Vagina (tissue), 2 donors: ENCODE results near the gene KISS1R. TPM values are rescaled to one million over a fixed set of nuclear protein-coding genes. Genes with fewer than 3 reads are reported as not detected.

Source experiments
- DNase-seq, 2 donors: peaks; one replicate each; pipeline ENCODE4 v3.0.0-alpha.2; 2017; ENCODE audit errors: extremely low spot score in 2 of 2
- H3K27ac ChIP-seq: fragments of 200-600 bp; sonication (generic); one replicate; pipeline ENCODE4 v1.5.1; 2019
- H3K27me3 ChIP-seq: fragments of 200-600 bp; sonication (generic); one replicate; pipeline ENCODE4 v1.5.1; 2019
- H3K36me3 ChIP-seq, 2 donors: fragments of 200-600 bp; sonication (generic); one replicate each; pipeline ENCODE4 v1.5.1; 2017 to 2019
- H3K4me1 ChIP-seq: fragments of 200-600 bp; sonication (generic); one replicate; pipeline ENCODE4 v1.5.1; 2019
- H3K4me3 ChIP-seq, 2 donors: fragments of 200-600 bp; sonication (generic); 1 replicate in 1 of 2; 2 replicates in 1 of 2; pipeline ENCODE4 v1.5.1; 2016 to 2019
- H3K9me3 ChIP-seq: fragments of 200-600 bp; sonication (generic); one replicate; pipeline ENCODE4 v1.5.1; 2019
- CTCF ChIP-seq, 3 experiments: fragments of 450-650 bp in 2 of 3; fragments of 200-600 bp in 1 of 3; sonication (generic) in 1 of 3; IDR thresholded peaks; one replicate each; pipeline ENCODE4 v1.5.1; 2017 to 2019; ENCODE audit warnings: antibody characterized with exemption in 3 of 3, mild to moderate bottlenecking in 2 of 3, moderate library complexity in 2 of 3
- POLR2A ChIP-seq, 2 donors: fragments of 450-650 bp; IDR thresholded peaks; one replicate each; pipeline ENCODE4 v1.6.1; 2017; ENCODE audit warnings: antibody characterized with exemption in 2 of 2, mild to moderate bottlenecking in 2 of 2, moderate library complexity in 2 of 2
- POLR2AphosphoS5 ChIP-seq, 2 donors: sonication (generic); formaldehyde crosslinking; IDR thresholded peaks; one replicate each; pipeline ENCODE4 v1.9.0; 2017; ENCODE audit warnings: antibody characterized with exemption in 2 of 2, mild to moderate bottlenecking in 2 of 2, low read depth in 1 of 2; ENCODE audit not compliant: insufficient read depth in 1 of 2
- intact Hi-C: fragments of 100-400 bp; cut with DNase I; formaldehyde crosslinking; loops from one replicate; pipeline ENCODE4 v1.15.1; 2023
- total RNA-seq: library from RNA; depleted of rRNA; stranded (reverse); fragments of >200 nt; gene quantifications from one replicate; pipeline ENCODE4 v1.2.3, GENCODE V29; 2016

The KISS1R gene
- total RNA-seq, 1 donor from 2014 or later = not detected

- Histone ChIP-seq H3K27ac (no peak overlapping the region), H3K4me1 (peaks cover 11% of the 10 kb centered on the region), H3K4me3 (no peak overlapping the region), H3K27me3 (no peaks in the 10 kb centered on the region), H3K9me3 (no peaks in the 10 kb centered on the region), H3K36me3 (peaks cover 0 to 23% of the 10 kb centered on the region in 2 donors)
- no peak for DNase-seq
- intact Hi-C loops = no loop called here
- TF ChIP-seq CTCF (IDR thresholded peaks at IDR 0.05) = no peak
- no peak for TF ChIP-seq POLR2AphosphoS5 (IDR thresholded peaks at IDR 0.05; ENCODE audit: insufficient read depth in 1 of 2, low read depth in 1 of 2)
- TF ChIP-seq POLR2A (IDR thresholded peaks at IDR 0.05) = no peak
Observed at GRCh38 chr19:896999-897398, 20.1 kb upstream of the KISS1R start.

GRCh38 chr19:897442-898039, 19.6 kb upstream of the KISS1R start:
- H3K4me3 ChIP-seq = no peak overlapping the region
- no peaks in the 10 kb centered on the region for H3K27me3 ChIP-seq
- no peak for DNase-seq
- H3K27ac ChIP-seq = no peak overlapping the region
- no peaks in the 10 kb centered on the region for H3K9me3 ChIP-seq
- peaks cover 7% of the 10 kb centered on the region for H3K4me1 ChIP-seq
- peaks cover 0 to 23% of the 10 kb centered on the region in 2 donors for H3K36me3 ChIP-seq
- intact Hi-C loops = no loop called here
- TF ChIP-seq CTCF (IDR thresholded peaks at IDR 0.05) = no peak
- TF ChIP-seq POLR2A (IDR thresholded peaks at IDR 0.05) = no peak
- peak in 1 of 2 donors; percentile 10 for TF ChIP-seq POLR2AphosphoS5 (IDR thresholded peaks at IDR 0.05; ENCODE audit: insufficient read depth in 1 of 2, low read depth in 1 of 2)

GRCh38 chr19:898663-899062, 18.5 kb upstream of the KISS1R start:
- intact Hi-C loops = no loop called here
- no peaks in the 10 kb centered on the region for H3K27me3 ChIP-seq
- no peak overlapping the region for H3K4me3 ChIP-seq
- TF ChIP-seq CTCF (IDR thresholded peaks at IDR 0.05) (no peak), POLR2AphosphoS5 (IDR thresholded peaks at IDR 0.05; ENCODE audit: insufficient read depth in 1 of 2, low read depth in 1 of 2) (no peak), POLR2A (IDR thresholded peaks at IDR 0.05) (no peak)
- no peaks in the 10 kb centered on the region for H3K9me3 ChIP-seq
- H3K27ac ChIP-seq = no peak overlapping the region
- H3K4me1 ChIP-seq = peaks cover 10% of the 10 kb centered on the region
- peaks cover 0 to 23% of the 10 kb centered on the region in 2 donors for H3K36me3 ChIP-seq
- DNase-seq = no peak

- H3K9me3 ChIP-seq = no peaks in the 10 kb centered on the region
- no peak overlapping the region for H3K27ac ChIP-seq
- peaks cover 10% of the 10 kb centered on the region for H3K4me1 ChIP-seq
- no peak overlapping the region for H3K4me3 ChIP-seq
- peaks cover 0 to 23% of the 10 kb centered on the region in 2 donors for H3K36me3 ChIP-seq
- intact Hi-C loops = no loop called here
- no peaks in the 10 kb centered on the region for H3K27me3 ChIP-seq
- DNase-seq = no peak
- TF ChIP-seq POLR2AphosphoS5 (IDR thresholded peaks at IDR 0.05; ENCODE audit: insufficient read depth in 1 of 2, low read depth in 1 of 2) (no peak), POLR2A (IDR thresholded peaks at IDR 0.05) (no peak), CTCF (IDR thresholded peaks at IDR 0.05) (no peak)
Observed at GRCh38 chr19:899336-900042, 17.6 kb upstream of the KISS1R start.

- Histone ChIP-seq H3K27me3 (no peaks in the 10 kb centered on the region), H3K4me1 (peaks cover 10% of the 10 kb centered on the region), H3K4me3 (no peak overlapping the region), H3K36me3 (peaks cover 0 to 23% of the 10 kb centered on the region in 2 donors), H3K27ac (no peak overlapping the region), H3K9me3 (no peaks in the 10 kb centered on the region)
- intact Hi-C loops = no loop called here
- DNase-seq = no peak
- TF ChIP-seq CTCF (IDR thresholded peaks at IDR 0.05) (no peak), POLR2A (IDR thresholded peaks at IDR 0.05) (no peak), POLR2AphosphoS5 (IDR thresholded peaks at IDR 0.05; ENCODE audit: insufficient read depth in 1 of 2, low read depth in 1 of 2) (no peak)
Observed at GRCh38 chr19:900043-900301, 17.2 kb upstream of the KISS1R start.
